ENCODE data around the gene HNRNPUL2.
"Not testable (repeated sequence)": the region's sequence is repeated elsewhere in the genome, so short reads cannot be mapped to it uniquely, and the experiment has no call there.

Gene HNRNPUL2

DNA sequence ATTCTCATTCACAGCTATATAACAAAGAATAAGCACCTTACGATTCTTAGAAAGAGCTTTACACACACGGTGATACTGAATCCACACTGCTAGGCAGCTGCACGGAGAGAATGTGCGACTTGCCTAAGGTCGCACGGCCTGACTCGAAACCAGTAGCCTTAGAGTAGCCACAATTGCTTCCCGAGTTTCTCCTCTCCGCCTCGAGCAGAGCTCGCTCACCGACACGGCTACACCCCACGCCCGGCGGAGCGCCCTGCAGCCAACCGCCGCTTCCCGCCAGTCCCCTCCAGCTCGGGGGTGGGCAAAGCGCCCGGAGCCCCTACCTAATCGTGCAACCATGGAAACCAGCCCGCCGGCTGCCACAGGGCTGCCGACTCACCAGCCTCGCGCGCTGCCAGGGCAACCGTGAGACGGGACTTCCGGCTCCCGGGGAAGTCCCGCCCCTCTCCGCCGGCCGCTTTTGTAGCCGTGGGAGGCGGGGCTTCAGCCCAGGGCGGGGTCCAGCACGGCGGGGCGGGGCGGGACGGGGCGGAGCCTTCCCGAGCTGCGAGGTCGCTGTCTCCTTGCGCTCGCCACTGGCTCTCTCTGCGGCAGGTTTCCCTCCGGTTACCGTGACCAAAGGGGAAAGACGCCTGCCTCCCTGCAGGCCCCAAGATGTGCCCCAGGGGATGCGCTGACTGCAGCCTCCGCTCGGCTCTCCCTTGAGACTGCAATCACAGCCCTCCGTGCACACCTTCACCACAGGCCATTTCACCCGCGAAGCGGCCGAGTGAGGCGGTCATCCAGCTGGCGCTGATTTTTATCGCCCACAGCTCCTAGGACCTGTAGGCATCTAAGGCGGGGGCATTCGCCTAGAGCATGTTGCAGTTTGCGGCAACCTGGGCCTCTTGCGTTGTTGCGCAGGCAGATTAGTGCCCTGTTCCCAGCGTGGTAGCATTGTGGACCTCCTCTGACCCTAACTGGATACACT lies 21.1 kb downstream of the HNRNPUL2 start:
- peak; percentile 89 for DNase-seq (ENCODE audit: low read depth in 2 of 3, low spot score in 2 of 3)

DNA sequence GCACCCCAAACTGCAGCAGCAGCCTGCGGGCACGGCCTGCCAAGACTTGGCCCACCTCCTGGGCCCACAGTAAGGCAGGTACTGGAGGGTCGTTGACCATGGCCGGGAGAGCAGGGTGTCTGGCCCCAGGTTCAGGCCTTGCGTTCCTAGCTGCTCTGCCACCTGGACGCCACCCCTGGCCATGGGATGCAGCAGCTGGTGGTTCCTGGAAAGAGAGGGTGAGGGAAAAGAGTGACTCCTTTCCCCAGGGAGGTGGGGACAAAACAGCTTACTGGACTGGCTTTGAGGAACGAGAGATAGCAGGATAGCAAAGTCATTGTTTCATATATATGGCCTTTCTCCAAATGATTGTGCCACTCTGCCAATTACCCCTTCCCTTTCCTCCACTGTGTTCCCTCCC lies 21.8 kb downstream of the HNRNPUL2 start:
- no peak for DNase-seq (ENCODE audit: low read depth in 2 of 3, low spot score in 2 of 3)

DNA sequence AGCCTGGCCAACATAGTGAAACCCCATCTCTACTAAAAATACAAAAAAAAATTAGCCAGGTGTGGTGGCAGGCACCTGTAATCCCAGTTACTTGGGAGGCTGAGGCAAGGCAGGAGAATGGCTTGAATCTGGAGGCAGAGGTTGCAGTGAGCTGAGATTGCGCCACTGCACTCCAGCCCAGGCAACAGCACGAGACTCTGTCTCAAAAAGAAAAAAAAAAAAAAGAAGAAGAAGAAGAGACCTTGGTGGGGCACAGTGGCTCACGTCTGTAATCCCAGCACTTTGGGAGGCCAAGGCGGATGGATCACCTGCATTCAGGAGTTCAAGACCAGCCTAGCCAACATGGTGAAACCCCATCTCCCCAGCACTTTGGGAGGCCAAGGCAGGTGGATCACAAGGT lies 23.3 kb downstream of the HNRNPUL2 start:
- not testable (repeated sequence) for DNase-seq (ENCODE audit: low read depth in 2 of 3, low spot score in 2 of 3)

DNA sequence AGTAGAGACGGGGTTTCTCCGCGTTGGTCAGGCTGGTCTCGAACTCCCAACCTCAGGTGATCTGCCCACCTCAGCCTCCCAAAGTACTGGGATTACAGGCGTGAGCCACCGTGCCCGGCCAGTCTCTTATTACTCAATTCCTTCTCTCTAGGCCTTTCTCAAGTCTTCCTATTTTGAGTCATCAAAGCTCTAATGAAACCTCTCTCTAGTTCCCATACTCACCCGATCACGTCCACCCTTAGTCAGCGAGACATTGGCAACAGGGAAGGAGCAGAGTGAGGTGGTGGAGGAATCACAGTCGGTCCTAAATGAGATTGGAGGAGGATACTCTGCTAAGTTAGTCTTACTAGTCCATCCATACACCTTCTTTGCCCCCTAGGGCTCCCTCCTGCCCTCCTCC lies 25.0 kb downstream of the HNRNPUL2 start:
- no peak for DNase-seq (ENCODE audit: low read depth in 2 of 3, low spot score in 2 of 3)

DNA sequence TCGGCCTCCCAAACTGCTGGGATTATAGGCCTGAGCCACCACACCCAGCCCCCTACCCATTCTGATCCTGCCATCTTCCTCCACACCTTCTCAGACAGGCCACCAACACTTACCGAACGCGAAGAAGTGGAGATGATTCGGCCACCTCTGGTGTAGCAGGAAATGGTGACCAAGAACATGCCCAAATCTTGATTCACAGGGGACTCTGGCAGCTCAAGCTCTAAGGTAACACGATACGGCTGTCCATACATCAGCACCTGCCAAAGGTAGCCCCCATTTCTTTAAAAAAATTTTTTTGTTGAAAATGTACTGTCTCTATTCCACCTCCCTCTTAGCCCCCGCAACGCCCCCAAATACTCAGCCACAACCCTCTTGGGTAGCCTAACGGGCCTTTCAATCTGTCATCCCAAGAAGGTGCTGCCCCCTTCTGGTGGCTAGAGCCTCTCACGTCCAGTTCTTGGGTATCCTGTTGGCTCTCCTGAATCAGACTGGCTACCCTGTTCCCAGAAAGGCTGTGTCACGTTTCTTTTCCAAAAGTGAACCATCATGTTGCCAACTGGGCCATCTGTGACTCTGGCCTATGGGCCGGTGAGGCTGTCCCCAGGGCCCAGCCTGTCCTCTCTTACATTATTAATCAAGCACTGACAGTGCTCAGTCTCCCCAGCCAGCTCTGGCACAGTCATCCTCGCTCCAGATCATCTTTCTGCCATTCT lies 32.6 kb downstream of the HNRNPUL2 start:
- peak in 2 of 3 experiments; percentile 52 to 60 for DNase-seq (ENCODE audit: low read depth in 2 of 3, low spot score in 2 of 3)

- not testable (repeated sequence) for DNase-seq (ENCODE audit: low read depth in 2 of 3, low spot score in 2 of 3)
Observed at GRCh38 chr11:62693624-62694023, 33.6 kb downstream of the HNRNPUL2 start.

DNA sequence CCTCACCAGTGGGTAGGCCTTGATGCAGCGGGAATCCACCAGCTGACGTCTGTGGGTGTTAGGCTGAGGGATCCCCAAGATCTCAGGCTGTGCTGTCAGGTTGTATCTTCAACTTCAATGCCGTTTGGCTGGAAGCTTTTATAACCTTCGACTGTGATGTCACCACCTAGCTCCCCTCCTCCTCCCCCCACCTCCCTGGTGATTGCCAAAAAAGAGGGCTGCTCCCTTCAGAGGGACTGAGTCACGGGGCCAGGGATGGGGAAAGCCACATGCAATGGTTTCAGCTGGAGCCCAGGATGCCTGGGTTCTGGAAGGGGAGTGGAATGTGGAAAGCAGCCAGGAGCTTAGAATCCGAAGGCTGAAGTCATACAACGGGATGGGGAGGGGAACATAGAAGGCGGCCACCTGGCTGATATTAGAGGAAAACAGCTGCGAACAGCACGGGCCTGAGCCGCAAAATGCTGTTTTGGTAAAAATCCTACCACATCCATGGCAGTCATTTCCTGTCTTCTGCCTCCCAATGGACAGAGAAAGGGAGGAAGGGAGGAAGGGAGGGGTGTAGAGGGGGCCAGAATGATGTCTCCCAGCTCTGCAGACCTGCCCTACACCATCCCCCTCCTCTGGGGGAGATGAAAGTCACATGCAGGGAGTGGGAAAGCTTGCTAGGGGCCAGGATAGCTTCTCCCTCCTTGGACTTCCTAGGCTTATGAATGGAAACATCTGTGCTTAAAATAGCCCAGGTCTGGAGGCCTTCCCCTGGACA lies 37.7 kb downstream of the HNRNPUL2 start, which contains the start of gene LRRN4CL:
TSS of gene LRRN4CL (minus strand) at position 110 of the 763 bp plus-strand sequence. CDS start 1,022 bp downstream, outside the sequence.
- DNase-seq (ENCODE audit: low read depth in 2 of 3, low spot score in 2 of 3), result no peak

DNA sequence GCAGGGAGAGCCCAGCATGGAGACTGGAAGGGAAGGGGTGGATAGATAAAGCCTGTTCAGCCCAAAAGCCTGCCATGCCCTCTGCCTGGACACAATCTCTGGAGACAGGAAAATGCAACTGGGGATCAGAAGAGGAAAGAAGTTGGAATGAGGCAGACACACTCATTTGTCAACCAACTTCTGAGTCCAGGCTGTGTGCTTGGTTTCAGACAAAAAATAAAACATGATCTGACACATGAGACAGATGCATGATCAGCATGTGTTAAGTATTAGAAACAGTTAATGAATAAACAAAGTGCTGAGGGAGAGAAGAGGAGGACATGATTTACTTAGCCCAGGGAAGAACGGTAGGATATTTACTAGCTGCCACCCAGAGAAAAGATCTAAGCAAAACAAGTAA lies 38.8 kb downstream of the HNRNPUL2 start:
- no peak for DNase-seq (ENCODE audit: low read depth in 2 of 3, low spot score in 2 of 3)

DNA sequence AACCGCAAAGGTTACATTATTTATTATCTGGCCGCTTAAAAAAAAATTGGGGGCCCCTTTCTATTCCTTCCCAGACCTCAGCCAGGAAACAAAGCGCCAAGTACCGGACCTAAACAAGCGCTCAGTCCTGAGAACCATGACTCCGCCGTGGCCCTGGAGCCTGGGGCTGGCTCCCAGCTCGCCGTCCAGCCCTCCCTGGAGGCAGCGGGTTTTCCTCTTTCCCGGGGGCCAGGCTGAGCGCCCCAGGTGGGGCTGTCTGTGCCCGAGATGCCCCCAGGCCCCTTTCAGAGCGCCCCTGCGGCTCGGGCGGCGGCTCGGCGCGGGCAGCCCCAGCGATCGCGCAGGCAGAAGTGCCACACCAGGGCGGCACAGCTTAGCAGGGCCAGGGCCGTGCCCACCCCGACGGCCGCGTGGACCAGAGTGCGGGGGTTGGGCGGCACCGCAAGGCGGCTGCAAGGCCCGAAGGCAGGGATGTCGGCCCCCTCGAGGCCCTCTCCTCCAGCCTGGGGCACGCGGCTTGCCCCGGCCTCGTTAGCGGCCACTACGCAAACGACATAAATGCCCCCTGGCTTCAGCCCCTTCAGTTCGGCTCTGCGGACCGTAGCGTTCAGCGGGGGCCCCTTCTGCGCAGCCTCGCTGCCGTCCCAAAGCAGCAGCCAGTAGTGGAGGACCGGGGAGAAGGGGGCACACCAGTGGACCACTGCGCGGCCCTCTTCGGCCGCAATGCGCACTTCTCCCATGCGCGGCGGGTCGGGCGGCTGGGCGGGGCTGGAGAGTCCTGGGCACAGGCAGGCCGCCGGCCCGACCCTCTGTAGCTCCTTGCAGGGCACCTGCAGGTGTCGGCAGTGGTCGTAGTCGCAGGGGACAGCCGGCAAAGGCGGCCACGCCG lies 39.5 kb downstream of the HNRNPUL2 start:
- no peak for DNase-seq (ENCODE audit: low read depth in 2 of 3, low spot score in 2 of 3)

- no peak for DNase-seq (ENCODE audit: low read depth in 2 of 3, low spot score in 2 of 3)
Observed at GRCh38 chr11:62682518-62682917, 44.7 kb downstream of the HNRNPUL2 start.

- DNase-seq (ENCODE audit: low read depth in 2 of 3, low spot score in 2 of 3), result no peak
Observed at GRCh38 chr11:62680825-62681240, 46.4 kb downstream of the HNRNPUL2 start.

- peak; percentile 63 to 75 (median 70) for DNase-seq (ENCODE audit: low read depth in 2 of 3, low spot score in 2 of 3)
Observed at GRCh38 chr11:62678770-62679696, 48.2 kb downstream of the HNRNPUL2 start, which contains the start of gene UBXN1. TSS of gene UBXN1 (minus strand) at chr11:62679073. CDS start at chr11:62678923, 150 bp downstream.

DNA sequence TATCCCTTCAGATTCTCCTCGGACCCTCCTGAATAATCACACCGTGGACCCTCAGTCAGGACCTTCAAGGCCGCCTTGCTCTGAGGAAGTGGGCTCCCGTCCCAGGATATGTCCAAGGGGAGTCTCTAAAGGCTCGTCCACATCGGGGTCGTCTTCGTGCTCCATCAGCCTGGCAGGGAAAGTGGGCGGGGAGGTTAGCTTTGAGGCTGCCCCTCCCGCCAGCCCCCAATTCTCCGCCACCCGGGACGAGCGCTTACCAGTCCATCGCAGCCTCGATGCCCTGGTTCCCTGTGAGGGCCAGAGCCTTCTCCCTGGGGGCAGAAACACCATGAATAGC lies 48.9 kb downstream of the HNRNPUL2 start:
- no peak for DNase-seq (ENCODE audit: low read depth in 2 of 3, low spot score in 2 of 3)

- no peak for DNase-seq (ENCODE audit: low read depth in 2 of 3, low spot score in 2 of 3)
Observed at GRCh38 chr11:62677714-62678113, 49.5 kb downstream of the HNRNPUL2 start.

GRCh38 chr11:62677156-62677555 lies 50.1 kb downstream of the HNRNPUL2 start:
- DNase-seq (ENCODE audit: low read depth in 2 of 3, low spot score in 2 of 3), result no peak

DNA sequence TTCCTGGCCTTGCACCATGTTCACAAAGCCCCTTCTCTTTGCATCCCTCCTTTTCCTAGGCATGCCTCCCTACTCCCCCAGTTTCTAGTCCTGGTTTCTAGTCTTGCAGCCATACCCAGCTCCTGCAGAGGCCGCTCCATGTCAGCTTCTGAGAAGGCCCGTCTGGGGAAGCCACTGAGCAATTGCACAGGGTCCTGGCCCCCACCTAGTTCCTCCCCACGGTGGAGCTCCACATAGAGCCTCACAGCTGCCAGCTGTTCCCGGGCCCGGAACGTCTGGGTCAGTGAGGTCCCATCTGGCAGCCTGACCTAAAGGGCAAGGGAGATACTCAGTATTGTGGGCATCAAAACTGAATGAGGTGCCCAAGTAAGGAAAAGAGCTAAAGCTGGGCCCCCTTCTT lies 50.6 kb downstream of the HNRNPUL2 start:
- DNase-seq (ENCODE audit: low read depth in 2 of 3, low spot score in 2 of 3), result no peak

GRCh38 chr11:62675415-62675814 lies 51.8 kb downstream of the HNRNPUL2 start:
- DNase-seq (ENCODE audit: low read depth in 2 of 3, low spot score in 2 of 3), result not testable (repeated sequence)

DNA sequence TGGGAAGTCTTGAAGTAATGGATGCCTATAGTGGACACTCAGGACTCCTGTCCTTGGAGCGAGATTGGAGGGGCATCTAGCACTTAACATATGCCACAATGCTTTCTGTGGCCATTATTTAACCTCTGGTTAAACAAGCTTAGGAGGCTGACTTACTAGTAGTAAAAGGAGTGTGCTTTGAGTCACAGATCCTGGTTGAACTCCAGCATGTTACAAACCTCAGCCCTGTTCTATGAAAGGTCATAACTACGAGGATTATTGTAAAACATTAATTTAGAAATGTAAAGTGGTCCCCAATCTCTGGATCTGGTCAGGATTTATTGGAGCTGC lies 54.1 kb downstream of the HNRNPUL2 start:
- no peak for DNase-seq (ENCODE audit: low read depth in 2 of 3, low spot score in 2 of 3)

Measured in activated CD8-positive, alpha-beta memory T cell treated with anti-CD3 and anti-CD28 coated beads for 48 hours (primary cell).